HG02610 (cell line): ENCODE results near the gene NDUFS2.

Experiments used
- ATAC-seq: cut with Tn5 transposase; IDR thresholded peaks from one replicate; pipeline ENCODE4 v1.9.1; 2021; ENCODE audit warnings: mild to moderate bottlenecking, moderate library complexity; ENCODE audit not compliant: unreplicated experiment

NDUFS2 gene

GRCh38 chr1:161193561-161194235, 8.5 kb upstream of the NDUFS2 start:
- ATAC-seq, result no peak

- peak; percentile 59 for ATAC-seq
These were observed 7.0 kb upstream of the NDUFS2 start for GRCh38 chr1:161195171-161195570.

DNA sequence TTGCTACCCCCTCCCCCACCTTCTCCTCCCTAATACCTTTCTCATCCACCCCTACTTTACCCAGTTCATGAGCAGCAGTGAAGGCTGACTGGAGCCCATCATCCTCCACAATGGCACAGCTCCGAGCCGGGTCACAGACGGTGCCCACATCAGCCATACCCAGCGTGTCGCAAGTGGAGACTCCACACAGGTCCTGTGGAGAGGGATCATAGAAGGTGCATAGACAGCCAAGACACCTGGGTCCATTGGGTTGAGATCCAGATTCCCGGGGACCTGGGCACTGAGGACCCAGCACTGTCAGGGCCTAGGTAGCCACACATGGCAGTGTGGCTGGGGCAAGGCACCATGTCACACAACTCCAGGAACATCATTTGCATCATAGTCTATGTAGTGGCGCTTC, 6.1 kb upstream of the NDUFS2 start:
- ATAC-seq, result no peak

DNA sequence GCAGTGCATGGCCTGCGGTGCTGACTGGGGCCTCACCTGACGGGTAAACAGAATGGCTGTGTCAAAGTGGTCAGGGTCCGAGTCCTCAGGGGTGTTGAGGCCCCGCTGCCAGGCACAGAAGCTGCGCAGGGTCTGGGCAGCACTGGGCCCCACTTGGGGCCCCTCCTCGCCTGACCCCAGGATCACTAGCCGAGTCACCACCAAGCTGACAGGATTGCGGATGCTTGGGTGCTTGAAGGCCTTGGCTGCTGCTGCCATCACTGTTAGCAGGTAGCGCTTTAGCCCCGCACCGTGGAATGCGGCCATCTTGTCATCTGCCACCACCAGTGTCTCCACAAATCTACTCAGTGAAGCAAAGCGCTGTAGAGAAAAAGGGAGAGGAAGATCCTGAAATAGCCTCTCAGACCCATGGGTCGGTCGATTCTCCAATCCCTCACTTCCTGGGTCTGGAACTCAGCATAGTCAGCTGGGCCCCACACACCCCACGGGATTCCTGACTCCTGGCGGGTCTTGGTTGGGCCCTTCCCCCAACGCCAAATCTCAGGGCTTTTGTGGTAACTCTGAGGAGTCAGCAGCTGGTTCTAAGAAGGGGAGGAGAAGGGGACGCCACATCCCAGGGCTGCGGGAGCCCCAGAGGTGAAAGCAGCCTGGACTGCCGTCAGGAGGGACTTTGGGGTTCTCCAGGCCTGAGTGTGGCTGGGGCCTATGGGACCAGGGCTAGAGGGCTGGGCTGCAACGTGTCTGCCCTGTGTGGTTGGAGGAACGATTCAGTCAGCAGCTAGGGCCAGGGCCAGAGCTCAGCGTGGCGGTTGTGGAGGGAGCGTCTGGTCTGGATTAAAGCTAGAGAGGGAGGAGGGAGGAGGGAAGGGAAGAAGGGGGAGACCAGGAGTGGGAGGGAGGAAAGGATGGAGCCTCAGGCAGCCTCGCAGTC, 5.4 kb upstream of the NDUFS2 start:
- ATAC-seq, result no peak

GRCh38 chr1:161197560-161198193, 4.5 kb upstream of the NDUFS2 start:
- ATAC-seq, result no peak

DNA sequence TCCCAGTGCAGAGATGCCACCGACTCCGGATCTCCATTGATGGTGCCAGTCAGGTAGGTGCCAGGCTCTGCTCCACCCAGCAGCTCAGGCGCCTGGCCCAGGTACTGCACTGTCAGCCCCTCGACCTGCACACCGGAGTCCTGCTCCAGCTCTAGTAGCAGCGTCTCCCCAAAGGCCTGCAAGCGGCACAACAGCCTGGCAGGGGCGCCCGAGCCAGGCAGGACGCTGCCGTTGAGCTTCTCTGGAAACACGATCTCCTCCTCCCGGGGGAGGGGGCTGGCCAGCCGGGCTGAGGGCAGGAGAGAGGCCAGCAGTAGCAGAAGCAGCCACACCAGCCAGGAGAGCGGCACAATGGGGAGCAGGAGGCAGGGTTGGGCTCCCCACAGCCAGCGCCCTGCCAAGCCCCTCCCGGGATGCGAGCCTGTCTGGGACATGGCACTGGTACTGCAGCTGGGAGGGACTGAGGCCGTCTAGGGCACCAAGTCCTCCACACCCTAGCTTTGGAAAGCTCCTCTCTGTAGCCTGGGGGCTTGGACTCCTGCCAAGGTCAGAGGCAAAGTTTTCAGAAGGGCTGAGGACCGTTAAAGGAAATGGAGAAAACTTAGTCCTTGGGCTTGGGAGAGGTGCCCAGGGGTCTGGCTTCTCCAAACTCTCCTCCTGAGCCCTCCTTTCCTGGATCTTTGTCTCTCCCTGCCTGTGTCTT, 3.8 kb upstream of the NDUFS2 start:
- ATAC-seq, result no peak

DNA sequence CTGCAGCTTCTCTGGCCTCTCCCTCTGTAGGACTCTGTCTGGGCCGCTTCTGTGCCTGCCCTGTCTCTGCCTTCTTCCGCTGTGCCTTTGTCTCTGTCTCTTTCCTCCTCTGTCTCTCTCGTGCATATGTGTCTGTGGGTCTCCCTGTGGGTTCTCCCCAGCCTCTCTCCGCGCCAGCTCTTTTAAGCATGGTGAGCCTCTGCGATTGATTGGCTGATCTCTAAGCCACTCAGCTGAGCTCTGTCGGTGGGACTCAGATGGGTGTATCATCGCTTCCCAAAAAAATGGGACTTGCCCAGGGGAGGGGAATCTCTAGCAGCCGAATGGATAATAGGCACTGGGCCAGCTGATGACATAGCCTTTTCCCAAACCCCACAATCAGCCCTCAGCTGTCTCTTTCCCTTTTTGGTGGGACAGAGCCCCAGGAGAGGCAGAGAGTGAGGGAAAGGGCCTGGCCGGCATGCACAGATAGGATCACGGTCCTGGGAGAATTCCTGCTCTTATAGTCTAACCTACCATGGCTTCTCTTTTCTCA, 3.2 kb upstream of the NDUFS2 start, which contains the start of gene ADAMTS4:
Gene ADAMTS4, minus strand, starts transcription at position 158 of the 535 bp plus-strand sequence. CDS start 427 bp downstream, outside the sequence.
- ATAC-seq, result no peak

DNA sequence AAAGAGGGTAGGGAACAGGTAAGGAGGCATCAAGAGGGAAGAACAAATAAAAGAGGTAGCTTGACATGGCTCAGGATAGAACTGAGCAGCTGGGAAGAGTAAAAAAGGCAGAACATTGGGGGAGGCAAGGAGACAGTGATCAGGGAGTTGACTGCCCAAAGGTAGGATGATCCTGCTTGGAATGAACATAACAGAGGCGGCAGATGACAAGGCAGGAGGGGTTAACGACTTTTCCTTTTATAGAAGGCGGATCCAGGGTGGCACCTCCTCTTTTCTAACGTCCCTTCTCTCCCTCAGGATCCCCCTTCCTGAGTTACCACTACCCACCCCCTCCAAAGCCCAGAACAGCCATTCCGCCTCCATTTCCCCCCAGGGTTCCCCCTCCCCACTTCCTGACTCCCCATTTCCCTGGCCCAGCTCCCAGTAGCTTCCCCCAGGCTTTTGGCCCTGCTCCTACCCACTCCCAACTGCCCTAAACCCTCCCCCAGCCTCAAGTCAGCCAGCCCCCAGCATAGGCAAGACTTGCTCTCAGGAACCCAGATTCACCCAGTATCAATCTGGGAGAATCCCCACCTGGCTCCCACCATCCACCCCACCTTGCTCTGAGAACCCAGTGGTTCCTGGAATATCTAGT, 2.5 kb upstream of the NDUFS2 start:
- no peak for ATAC-seq

GRCh38 chr1:161200421-161200991, 1.7 kb upstream of the NDUFS2 start:
- no peak for ATAC-seq

- no peak for ATAC-seq
These were observed 953 bp upstream of the NDUFS2 start for GRCh38 chr1:161200992-161201835.

DNA sequence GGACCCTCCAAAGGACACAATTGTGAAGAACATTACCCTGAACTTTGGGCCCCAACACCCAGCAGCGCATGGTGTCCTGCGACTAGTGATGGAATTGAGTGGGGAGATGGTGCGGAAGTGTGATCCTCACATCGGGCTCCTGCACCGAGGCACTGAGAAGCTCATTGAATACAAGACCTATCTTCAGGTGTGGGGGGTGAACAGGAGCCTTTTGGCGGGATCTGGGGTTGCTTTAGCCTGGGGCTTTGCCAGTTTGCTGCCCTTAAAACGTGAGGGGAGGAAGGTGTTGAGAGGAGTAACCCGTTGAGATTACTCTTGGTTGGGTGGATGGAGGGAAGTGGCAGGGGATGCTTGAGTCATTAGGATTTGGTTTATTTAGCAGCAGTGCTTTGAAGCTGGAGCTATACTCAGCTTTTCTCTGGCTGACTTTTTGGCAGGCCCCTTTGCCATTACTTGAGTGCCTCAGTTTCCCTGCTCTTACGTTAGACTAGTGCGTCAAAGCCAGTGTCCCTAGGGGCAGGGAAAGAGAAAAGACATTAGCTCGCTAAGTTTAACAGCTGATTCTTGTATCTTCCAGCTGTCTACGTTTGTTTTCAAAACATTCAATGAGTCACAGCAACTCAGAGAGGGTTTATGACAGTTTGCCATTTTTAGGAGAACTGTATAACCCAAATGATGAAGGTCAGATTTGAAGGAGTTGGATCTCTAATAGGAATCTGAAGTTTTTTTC, 4.4 kb downstream of the NDUFS2 start:
- no peak for ATAC-seq

DNA sequence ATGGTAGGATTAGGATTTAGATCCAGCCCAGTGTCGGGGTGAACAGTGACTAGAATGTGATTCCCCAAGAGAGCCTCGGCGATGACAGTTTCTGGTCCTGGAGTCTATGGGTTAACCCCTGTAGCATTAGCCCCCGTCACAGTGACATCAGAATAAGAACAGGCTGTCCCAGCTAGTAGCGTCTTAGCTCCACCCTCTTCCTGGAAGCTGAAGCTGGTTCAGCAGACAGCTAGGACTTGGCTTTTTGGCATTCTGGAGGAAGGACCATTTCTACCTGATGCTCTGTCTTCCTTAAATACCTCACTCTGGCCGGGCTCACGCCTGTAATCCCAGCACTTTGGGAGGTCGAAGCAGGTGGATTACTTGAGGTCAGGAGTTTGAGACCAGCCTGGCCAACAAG, 5.0 kb downstream of the NDUFS2 start:
- no peak for ATAC-seq

DNA sequence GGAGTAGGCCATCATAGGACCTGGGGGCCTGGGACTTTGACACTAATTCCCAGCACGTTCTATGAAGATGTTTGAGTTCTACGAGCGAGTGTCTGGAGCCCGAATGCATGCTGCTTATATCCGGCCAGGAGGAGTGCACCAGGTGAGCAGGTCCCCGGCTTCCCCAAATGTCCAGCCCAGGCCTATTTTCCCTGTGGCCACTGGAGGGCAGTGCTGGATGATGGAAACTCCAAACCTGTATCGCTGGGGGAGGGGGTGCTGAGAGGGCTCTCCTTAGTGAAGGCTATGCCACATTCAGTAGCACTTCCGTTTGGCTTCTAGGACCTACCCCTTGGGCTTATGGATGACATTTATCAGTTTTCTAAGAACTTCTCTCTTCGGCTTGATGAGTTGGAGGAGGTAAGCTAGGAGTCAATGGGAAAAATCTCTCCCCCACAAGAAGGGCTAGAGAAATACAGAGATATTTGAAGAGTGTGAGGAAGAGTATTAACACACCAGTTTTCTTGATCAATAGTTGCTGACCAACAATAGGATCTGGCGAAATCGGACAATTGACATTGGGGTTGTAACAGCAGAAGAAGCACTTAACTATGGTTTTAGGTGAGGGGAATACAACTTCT, 7.7 kb downstream of the NDUFS2 start:
- ATAC-seq, result peak; percentile 66

GRCh38 chr1:161214369-161214768, 12.2 kb downstream of the NDUFS2 start:
- ATAC-seq, result no peak

DNA sequence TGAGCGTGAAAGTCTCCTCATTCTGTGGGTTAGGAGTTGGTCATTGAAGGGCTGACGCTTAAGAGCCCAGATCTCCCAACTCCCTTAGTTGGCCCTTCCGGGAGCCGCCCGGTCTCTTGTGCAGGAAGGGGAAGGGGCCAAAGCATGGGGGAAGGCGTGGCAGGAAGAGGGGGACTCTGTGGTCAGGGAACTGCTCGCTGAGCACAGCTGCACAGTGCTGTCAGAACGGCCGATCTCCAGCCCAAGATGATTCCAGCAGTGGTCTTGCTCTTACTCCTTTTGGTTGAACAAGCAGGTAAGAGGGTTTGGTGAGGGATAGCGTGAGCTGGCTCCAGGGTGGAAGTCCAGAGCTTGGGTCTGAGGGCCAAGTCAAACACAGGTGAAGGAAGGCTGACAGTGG, 12.9 kb downstream of the NDUFS2 start, which contains the start of gene FCER1G:
Gene FCER1G, plus strand, starts transcription at position 220 of the 400 bp plus-strand sequence. Its CDS starts 27 bp downstream, at position 247.
- no peak for ATAC-seq

DNA sequence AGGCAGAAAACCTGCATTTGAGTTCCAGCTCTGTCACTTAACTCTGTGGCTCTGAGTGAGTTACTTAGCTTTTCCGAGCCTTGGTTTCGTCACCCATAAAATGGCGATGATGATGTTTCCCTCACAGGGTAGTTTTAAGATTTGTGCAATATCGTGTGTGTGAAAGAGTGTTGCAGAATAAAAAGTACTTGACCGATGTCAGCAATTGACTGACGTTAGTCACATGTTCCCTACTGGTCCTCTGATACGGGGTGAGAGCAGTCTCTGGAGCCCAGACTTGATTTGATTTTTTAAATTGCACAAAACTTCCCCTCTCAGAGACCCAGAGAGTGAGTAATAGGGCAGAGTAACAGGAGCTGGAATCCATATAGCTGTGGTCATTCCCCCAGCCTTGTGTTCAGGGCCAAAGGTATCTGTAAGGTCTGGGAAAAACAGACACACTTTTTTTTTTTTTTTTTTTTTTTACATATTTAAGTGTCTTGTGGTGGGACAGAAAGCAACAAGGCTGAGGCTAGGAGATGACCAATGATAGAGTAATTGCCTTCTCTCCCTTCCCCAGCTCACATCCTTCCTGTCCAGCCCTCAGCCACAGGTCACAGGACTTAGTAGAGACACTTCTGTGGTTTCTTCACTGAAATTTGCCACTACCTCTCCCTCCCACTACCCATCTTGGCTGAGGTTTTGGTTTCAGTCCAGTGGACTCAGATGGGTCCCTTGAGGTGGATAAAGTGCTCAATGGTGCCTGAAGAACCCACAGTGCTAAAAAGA, 15.0 kb downstream of the NDUFS2 start:
- peak; percentile 78 for ATAC-seq

- no peak for ATAC-seq
These were observed 15.7 kb downstream of the NDUFS2 start for GRCh38 chr1:161217831-161218230.
